A549 (cell line): Measurements from ENCODE around the gene CCDC12. TPM values are rescaled to one million over a fixed set of nuclear protein-coding genes. Genes with fewer than 3 reads are reported as not detected.

Source experiments
- ATAC-seq, 2 experiments: fragments of 200-7000 bp in 1 of 2; fragments of >200 bp in 1 of 2; cut with Nextera tagmentation in 1 of 2; cut with Tn5 transposase in 1 of 2; 3 replicates each; pipeline versions ENCODE4 v1.8.0 to v1.9.1; 2018 to 2020; ENCODE audit warnings: mild to moderate bottlenecking in 1 of 2, moderate library complexity in 1 of 2
- CTCF ChIA-PET: fragments of 300-600 bp; sonication (Branson Sonifier 250); formaldehyde crosslinking; extraction: SDS; loops from one replicate; lab custom pipeline; 2021; ENCODE audit warnings: antibody characterized with exemption, inconsistent platforms; lab: Yijun Ruan, JAX
- POLR2A ChIA-PET: fragments of 350-600 bp; formaldehyde crosslinking; extraction: SDS; loops from one replicate; lab custom pipeline; 2021; ENCODE audit warnings: antibody characterized with exemption, inconsistent platforms; lab: Yijun Ruan, JAX
- DNase-seq, 2 experiments: peaks; one replicate each; pipeline versions ENCODE4 v3.0.0 to v3.0.0-alpha.2; 2011 to 2016; ENCODE audit warnings: low read depth in 1 of 2, low spot score in 1 of 2
- FAIRE-seq: peaks from 2 replicates; lab custom pipeline; 2011; peaks lifted over from hg19 to GRCh38; lab: Jason Lieb, UNC
- H3K27ac ChIP-seq, 2 experiments: fragments of >200 bp; sonication (Bioruptor Twin); formaldehyde crosslinking; 3 replicates each; pipeline ENCODE4 v1.5.1; 2016 to 2017
- H3K4me1 ChIP-seq: fragments of >200 bp; sonication (Bioruptor Twin); formaldehyde crosslinking; 3 replicates; pipeline ENCODE4 v1.6.1; 2016
- H3K4me2 ChIP-seq: fragments of >200 bp; sonication (Bioruptor Twin); formaldehyde crosslinking; 3 replicates; pipeline ENCODE4 v1.6.1; 2016
- H3K4me3 ChIP-seq: fragments of >200 bp; sonication (Bioruptor Twin); formaldehyde crosslinking; 3 replicates; pipeline ENCODE4 v1.5.1; 2016
- H3K9me3 ChIP-seq: fragments of >200 bp; sonication (Bioruptor Twin); formaldehyde crosslinking; 3 replicates; pipeline ENCODE4 v1.6.1; 2016
- BHLHE40 ChIP-seq: IDR thresholded peaks from 2 replicates; pipeline ENCODE4 v1.6.1; 2012; ENCODE audit warnings: low read depth, low read length, inconsistent platforms
- CBX2 ChIP-seq: fragments of 200-600 bp; sonication (generic); IDR thresholded peaks from 2 replicates; pipeline ENCODE4 v1.6.1; 2016; ENCODE audit warnings: low read depth, mild to moderate bottlenecking, borderline replicate concordance
- CEBPB ChIP-seq, 2 experiments: fragments of >200 bp in 1 of 2; sonication (Bioruptor Twin) in 1 of 2; formaldehyde crosslinking in 1 of 2; IDR thresholded peaks; 2 replicates each; pipeline ENCODE4 v1.6.1; 2012 to 2016
- EHMT2 ChIP-seq: fragments of 200-600 bp; sonication (generic); IDR thresholded peaks from 2 replicates; pipeline ENCODE4 v1.6.1; 2016; ENCODE audit warnings: antibody characterized with exemption, low read depth, mild to moderate bottlenecking, moderate library complexity
- GATA3 ChIP-seq: IDR thresholded peaks from 2 replicates; pipeline ENCODE4 v1.6.1; 2012; ENCODE audit warnings: borderline replicate concordance
- HDAC2 ChIP-seq: fragments of 200-600 bp; sonication (generic); IDR thresholded peaks from 2 replicates; pipeline ENCODE4 v1.6.1; 2016
- HEYL ChIP-seq: fragments of 250-450 bp; sonication (Bioruptor Pico); IDR thresholded peaks from 2 replicates; pipeline ENCODE4 v1.8.0; 2021; ENCODE audit warnings: mild to moderate bottlenecking, moderate library complexity
- JUNB ChIP-seq: fragments of >200 bp; sonication (Bioruptor Twin); formaldehyde crosslinking; IDR thresholded peaks from 2 replicates; pipeline ENCODE4 v1.6.1; 2016
- NPAS2 ChIP-seq: fragments of 250-450 bp; sonication (Bioruptor Pico); IDR thresholded peaks from 2 replicates; pipeline ENCODE4 v1.8.0; 2022; ENCODE audit warnings: mild to moderate bottlenecking, moderate library complexity, borderline replicate concordance
- POLR2AphosphoS2 ChIP-seq: conservative IDR thresholded peaks from 2 replicates; pipeline ENCODE4 v1.6.1; 2012; ENCODE audit warnings: low read length, improper control_type of control experiment, inconsistent platforms
- RARB ChIP-seq: fragments of 250-450 bp; sonication (Bioruptor Pico); IDR thresholded peaks from 2 replicates; pipeline ENCODE4 v1.8.0; 2021; ENCODE audit warnings: mild to moderate bottlenecking, moderate library complexity
- SMC3 ChIP-seq: fragments of >200 bp; sonication (Bioruptor Twin); formaldehyde crosslinking; IDR thresholded peaks from 3 replicates; pipeline ENCODE4 v1.6.1; 2018; ENCODE audit warnings: inconsistent platforms
- TP53 ChIP-seq: fragments of 250-450 bp; sonication (Bioruptor Pico); IDR thresholded peaks from 2 replicates; pipeline ENCODE4 v1.5.0; 2021; ENCODE audit warnings: mild to moderate bottlenecking, moderate library complexity
- ZC3H11A ChIP-seq: fragments of 450-650 bp; IDR thresholded peaks from 2 replicates; pipeline ENCODE4 v1.6.1; 2014; ENCODE audit warnings: antibody characterized with exemption, mild to moderate bottlenecking
- ZNF302 ChIP-seq: fragments of 250-450 bp; sonication (Bioruptor Pico); IDR thresholded peaks from 2 replicates; pipeline ENCODE4 v1.9.0; 2021; ENCODE audit warnings: inconsistent platforms, mild to moderate bottlenecking, moderate library complexity
- ZSCAN20 ChIP-seq: fragments of 250-450 bp; sonication (Bioruptor Pico); IDR thresholded peaks from 2 replicates; pipeline ENCODE4 v1.8.0; 2022; ENCODE audit warnings: mild to moderate bottlenecking, moderate library complexity
- WGBS: methylation state at CpG from one replicate; pipeline ENCODE4 v1.1.6; 2017; ENCODE audit errors: missing lambda C conversion rate; 5-methylcytosine and 5-hydroxymethylcytosine counted together
- polyA plus RNA-seq, 4 experiments: library from polyadenylated mRNA; depleted of rRNA in 3 of 4; stranded (reverse); fragments of >200 nt; fragmentation: RNase III in 1 of 4; extraction: RNeasy Plus Mini Kit Qiagen cat#74134 plus additional on column Dnase treatment in 1 of 4; gene quantifications; 2 replicates in 3 of 4; 3 replicates in 1 of 4; pipeline ENCODE4 v1.2.3, GENCODE V29; 2011 to 2017
- TF ChIP-seq, protein P1 (sequence below): fragments of >200 bp; sonication (Bioruptor Twin); formaldehyde crosslinking; IDR thresholded peaks from 2 replicates; pipeline ENCODE4 v1.6.1; 2016
- TF ChIP-seq, protein P2 (sequence below): fragments of 450-650 bp; IDR thresholded peaks from 2 replicates; pipeline ENCODE4 v1.6.1; 2014; ENCODE audit warnings: antibody characterized with exemption
- TF ChIP-seq, protein P3 (sequence below): fragments of >200 bp; sonication (Bioruptor Twin); formaldehyde crosslinking; IDR thresholded peaks from 3 replicates; pipeline ENCODE4 v1.5.1; 2016
- TF ChIP-seq, protein P4 (sequence below): IDR thresholded peaks from 2 replicates; pipeline ENCODE4 v1.6.1; 2012
- TF ChIP-seq, protein P5 (sequence below): fragments of >200 bp; sonication (Bioruptor Twin); formaldehyde crosslinking; IDR thresholded peaks from 3 replicates; pipeline ENCODE4 v1.6.1; 2016

CCDC12 gene
- polyA plus RNA-seq, 2 of the 4 experiments (the other 2 are of a cell fraction) = 34.8 to 81.0 TPM

DNA sequence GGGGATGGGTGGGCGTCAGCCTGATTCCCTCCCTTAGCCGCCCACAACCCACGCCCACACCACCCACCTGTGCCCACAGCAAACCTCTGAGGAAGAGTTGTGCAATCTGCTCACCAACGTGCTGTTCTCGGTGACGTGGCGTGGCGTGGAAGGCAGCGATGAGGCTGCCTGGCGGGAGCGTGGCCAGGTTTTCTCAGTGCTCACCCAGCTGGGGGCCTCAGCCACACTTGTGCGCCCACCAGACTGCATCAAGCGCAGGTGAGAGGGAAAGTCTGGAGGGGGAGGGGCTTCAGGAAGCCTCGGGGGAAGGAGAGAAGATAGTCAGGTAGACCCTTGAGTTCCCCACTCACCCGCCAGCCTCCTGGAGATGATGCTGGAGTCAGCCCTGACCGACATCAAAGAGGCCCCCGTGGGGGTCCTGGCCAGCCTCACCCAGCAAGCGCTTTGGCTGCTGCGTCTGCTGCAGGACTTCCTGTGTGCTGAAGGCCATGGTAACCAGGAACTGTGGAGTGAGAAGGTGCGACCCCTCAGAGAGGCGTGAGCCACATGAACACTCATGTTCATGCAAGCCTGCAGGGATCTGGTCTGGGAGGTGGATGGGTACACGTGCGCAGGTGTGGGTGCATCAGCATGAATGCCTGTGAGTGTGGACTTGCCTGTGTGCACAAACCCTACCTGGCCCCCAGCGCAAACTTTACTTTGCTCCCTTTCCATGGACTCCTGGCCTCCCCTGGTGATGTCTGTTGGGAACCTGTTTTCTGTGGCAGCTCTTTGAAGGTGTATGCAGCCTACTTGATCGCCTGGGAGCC, 24.6 kb upstream of the CCDC12 start:
- CTCF ChIA-PET = interaction anchor here (0.7 to 4.8 kb wide), 4 partner anchors 77 to 106 kb away, joined by 4 to 54 read pairs (median 4); no protein-coding TSS in a partner anchor
- TF ChIP-seq ZC3H11A = no peak
- TF ChIP-seq, protein P1, sequence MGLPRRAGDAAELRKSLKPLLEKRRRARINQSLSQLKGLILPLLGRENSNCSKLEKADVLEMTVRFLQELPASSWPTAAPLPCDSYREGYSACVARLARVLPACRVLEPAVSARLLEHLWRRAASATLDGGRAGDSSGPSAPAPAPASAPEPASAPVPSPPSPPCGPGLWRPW = no peak
- TF ChIP-seq NPAS2 (CRISPR knock-in tag) = no peak
- TF ChIP-seq EHMT2 = no peak
- TF ChIP-seq, protein P2, sequence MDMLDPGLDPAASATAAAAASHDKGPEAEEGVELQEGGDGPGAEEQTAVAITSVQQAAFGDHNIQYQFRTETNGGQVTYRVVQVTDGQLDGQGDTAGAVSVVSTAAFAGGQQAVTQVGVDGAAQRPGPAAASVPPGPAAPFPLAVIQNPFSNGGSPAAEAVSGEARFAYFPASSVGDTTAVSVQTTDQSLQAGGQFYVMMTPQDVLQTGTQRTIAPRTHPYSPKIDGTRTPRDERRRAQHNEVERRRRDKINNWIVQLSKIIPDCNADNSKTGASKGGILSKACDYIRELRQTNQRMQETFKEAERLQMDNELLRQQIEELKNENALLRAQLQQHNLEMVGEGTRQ = no peak
- no peak for TF ChIP-seq CBX2
- no peak for TF ChIP-seq GATA3
- TF ChIP-seq, protein P3, sequence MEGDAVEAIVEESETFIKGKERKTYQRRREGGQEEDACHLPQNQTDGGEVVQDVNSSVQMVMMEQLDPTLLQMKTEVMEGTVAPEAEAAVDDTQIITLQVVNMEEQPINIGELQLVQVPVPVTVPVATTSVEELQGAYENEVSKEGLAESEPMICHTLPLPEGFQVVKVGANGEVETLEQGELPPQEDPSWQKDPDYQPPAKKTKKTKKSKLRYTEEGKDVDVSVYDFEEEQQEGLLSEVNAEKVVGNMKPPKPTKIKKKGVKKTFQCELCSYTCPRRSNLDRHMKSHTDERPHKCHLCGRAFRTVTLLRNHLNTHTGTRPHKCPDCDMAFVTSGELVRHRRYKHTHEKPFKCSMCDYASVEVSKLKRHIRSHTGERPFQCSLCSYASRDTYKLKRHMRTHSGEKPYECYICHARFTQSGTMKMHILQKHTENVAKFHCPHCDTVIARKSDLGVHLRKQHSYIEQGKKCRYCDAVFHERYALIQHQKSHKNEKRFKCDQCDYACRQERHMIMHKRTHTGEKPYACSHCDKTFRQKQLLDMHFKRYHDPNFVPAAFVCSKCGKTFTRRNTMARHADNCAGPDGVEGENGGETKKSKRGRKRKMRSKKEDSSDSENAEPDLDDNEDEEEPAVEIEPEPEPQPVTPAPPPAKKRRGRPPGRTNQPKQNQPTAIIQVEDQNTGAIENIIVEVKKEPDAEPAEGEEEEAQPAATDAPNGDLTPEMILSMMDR = no peak
- no peak for TF ChIP-seq SMC3
- TF ChIP-seq, protein P4, sequence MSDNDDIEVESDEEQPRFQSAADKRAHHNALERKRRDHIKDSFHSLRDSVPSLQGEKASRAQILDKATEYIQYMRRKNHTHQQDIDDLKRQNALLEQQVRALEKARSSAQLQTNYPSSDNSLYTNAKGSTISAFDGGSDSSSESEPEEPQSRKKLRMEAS = no peak
- FAIRE-seq (no peak), DNase-seq (no peak), ATAC-seq (no peak)
- no peak overlapping the region for H3K4me2 ChIP-seq
- peaks cover 12% of the 10 kb centered on the region for H3K4me1 ChIP-seq
- H3K27ac ChIP-seq = no peak overlapping the region
- 97% methylated on average over 16 of the region's 25 CpGs for WGBS
- POLR2A ChIA-PET = no interaction called here
- H3K4me3 ChIP-seq = no peak overlapping the region
- H3K9me3 ChIP-seq = no peaks in the 10 kb centered on the region

DNA sequence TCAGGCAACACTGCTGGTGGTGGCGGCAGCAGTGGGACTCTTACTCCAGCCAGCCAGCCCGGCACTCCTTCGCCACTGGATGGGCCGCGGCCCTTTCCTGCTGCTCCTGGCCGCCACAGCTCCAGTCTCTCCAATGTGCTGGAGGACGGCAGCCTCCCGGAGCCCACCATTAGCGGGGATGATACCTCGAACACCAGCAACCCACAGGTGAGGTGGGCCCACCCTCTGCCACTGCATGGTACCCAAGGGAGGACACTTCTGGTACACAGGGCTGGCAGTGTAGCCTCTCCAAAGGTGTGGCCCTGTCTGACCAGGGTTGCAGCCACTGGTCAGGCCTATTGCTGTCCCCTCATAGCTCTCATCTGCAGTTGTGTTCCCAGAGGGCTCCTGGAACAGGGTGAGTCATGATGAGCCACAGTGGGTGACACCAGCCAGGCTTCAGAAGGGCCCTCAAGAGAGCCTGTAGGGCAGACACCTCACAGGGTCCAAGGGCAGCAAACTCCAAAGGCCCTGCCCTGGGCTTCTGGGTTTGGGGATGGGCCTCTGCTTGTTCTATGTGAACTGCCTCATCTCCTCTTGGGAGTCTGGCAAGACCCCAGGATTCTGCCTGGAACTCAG, 23.8 kb upstream of the CCDC12 start:
- ATAC-seq = no peak
- no peak for TF ChIP-seq JUNB
- TF ChIP-seq HDAC2 = no peak
- no peak for TF ChIP-seq HEYL (CRISPR knock-in tag)
- TF ChIP-seq CBX2 = no peak
- TF ChIP-seq ZNF302 (CRISPR knock-in tag) = no peak
- no peak for TF ChIP-seq POLR2AphosphoS2
- TF ChIP-seq, protein P1 = no peak
- TF ChIP-seq, protein P2 = no peak
- TF ChIP-seq, protein P3 = no peak
- TF ChIP-seq CEBPB (IDR thresholded peaks at IDR 0.05) = no peak
- no peak for TF ChIP-seq RARB (CRISPR knock-in tag)
- no peak for TF ChIP-seq ZSCAN20 (CRISPR knock-in tag)
- TF ChIP-seq, protein P5, sequence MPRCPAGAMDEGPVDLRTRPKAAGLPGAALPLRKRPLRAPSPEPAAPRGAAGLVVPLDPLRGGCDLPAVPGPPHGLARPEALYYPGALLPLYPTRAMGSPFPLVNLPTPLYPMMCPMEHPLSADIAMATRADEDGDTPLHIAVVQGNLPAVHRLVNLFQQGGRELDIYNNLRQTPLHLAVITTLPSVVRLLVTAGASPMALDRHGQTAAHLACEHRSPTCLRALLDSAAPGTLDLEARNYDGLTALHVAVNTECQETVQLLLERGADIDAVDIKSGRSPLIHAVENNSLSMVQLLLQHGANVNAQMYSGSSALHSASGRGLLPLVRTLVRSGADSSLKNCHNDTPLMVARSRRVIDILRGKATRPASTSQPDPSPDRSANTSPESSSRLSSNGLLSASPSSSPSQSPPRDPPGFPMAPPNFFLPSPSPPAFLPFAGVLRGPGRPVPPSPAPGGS = no peak
- TF ChIP-seq BHLHE40 = no peak
- TF ChIP-seq TP53 (CRISPR knock-in tag) = no peak
- no peak for FAIRE-seq
- Histone ChIP-seq H3K9me3 (no peaks in the 10 kb centered on the region), H3K4me1 (peaks cover 12% of the 10 kb centered on the region), H3K4me2 (no peak overlapping the region), H3K4me3 (no peak overlapping the region), H3K27ac (no peak overlapping the region)
- WGBS = no CpG with 5 or more reads among the region's 10 CpGs
- ChIA-PET CTCF (interaction anchor here (0.7 to 4.8 kb wide), 3 partner anchors 67 to 81 kb away, joined by 3 to 54 read pairs (median 24); no protein-coding TSS in a partner anchor), POLR2A (interaction anchor here (1.4 kb wide), 1 partner anchor 21 kb away, joined by 5 read pairs; the partner anchor contains the start of gene NBEAL2)
- no peak for DNase-seq
